HUES48 (cell line): ENCODE results near the gene APOA5.
"Not testable (repeated sequence)": the region's sequence is repeated elsewhere in the genome, so short reads cannot be mapped to it uniquely, and the experiment has no call there.

Source experiments
- H3K27ac ChIP-seq: one replicate; pipeline ENCODE4 v1.7.0; 2013; ENCODE audit warnings: low read depth, low read length, inconsistent platforms
- H3K27me3 ChIP-seq: 2 replicates; pipeline ENCODE4 v1.6.1; 2013; ENCODE audit warnings: mild to moderate bottlenecking, low read length; ENCODE audit not compliant: control insufficient read depth, insufficient read depth
- H3K36me3 ChIP-seq: 2 replicates; pipeline ENCODE4 v1.6.1; 2013; ENCODE audit warnings: low read length; ENCODE audit not compliant: control insufficient read depth, insufficient read depth
- H3K4me1 ChIP-seq: 2 replicates; pipeline ENCODE4 v1.6.1; 2013; ENCODE audit warnings: mild to moderate bottlenecking, low read length; ENCODE audit not compliant: control insufficient read depth, insufficient read depth
- H3K4me3 ChIP-seq: 2 replicates; pipeline ENCODE4 v1.5.1; 2013; ENCODE audit warnings: mild to moderate bottlenecking, low read depth, low read length
- H3K9ac ChIP-seq: 2 replicates; pipeline ENCODE4 v1.6.1; 2013; ENCODE audit warnings: mild to moderate bottlenecking, low read depth, low read length, moderate library complexity
- H3K9me3 ChIP-seq: 2 replicates; pipeline ENCODE4 v1.6.1; 2013; ENCODE audit warnings: low read length; ENCODE audit not compliant: control insufficient read depth, insufficient read depth

The APOA5 gene

GRCh38 chr11:116811194-116811593 lies 19.5 kb upstream of the APOA5 start:
- no peaks in the 10 kb centered on the region for H3K9me3 ChIP-seq
- H3K4me3 ChIP-seq, result no peak overlapping the region
- H3K36me3 ChIP-seq, result no peaks in the 10 kb centered on the region
- no peaks in the 10 kb centered on the region for H3K4me1 ChIP-seq
- H3K27me3 ChIP-seq, result no peaks in the 10 kb centered on the region
- no peak overlapping the region for H3K27ac ChIP-seq
- H3K9ac ChIP-seq, result no peak overlapping the region

- H3K27me3 ChIP-seq, result no peaks in the 10 kb centered on the region
- no peaks in the 10 kb centered on the region for H3K9me3 ChIP-seq
- no peak overlapping the region for H3K27ac ChIP-seq
- H3K4me3 ChIP-seq, result no peak overlapping the region
- no peaks in the 10 kb centered on the region for H3K36me3 ChIP-seq
- no peak overlapping the region for H3K9ac ChIP-seq
- no peaks in the 10 kb centered on the region for H3K4me1 ChIP-seq
Observed at GRCh38 chr11:116808262-116809175, 16.8 kb upstream of the APOA5 start.

DNA sequence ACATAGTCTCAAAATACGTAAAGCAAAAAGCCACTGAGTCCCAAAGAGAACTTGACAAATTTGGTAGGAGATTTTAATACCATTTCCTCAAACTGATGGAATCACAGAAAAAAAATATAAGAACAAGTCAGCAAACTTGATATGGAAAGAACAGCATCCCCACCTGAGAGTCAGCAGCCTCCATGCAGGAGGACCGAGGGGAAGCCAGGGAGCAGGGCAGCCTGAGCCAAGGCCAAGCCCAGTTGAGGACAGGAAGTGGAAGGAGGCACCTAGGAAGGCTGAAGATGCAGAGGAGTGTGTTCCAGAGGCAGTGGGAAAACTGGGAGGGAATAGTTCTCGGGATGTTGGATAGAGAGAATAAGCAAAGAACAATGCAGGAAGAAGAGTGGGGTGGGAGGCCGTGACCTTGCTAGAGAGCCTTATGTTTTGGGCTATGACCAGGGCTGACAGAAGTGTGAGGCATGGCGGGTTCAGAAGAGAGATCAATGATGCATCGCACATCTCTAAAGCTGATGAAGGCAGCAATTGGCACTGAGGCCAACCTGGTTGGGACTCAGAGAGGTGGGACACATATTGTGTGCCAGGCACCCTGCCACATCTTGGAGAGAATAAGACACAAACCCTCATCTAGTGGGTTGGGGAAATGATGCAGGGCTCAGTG lies 16.1 kb upstream of the APOA5 start:
- Histone ChIP-seq H3K36me3 (no peaks in the 10 kb centered on the region), H3K4me3 (no peak overlapping the region), H3K9ac (no peak overlapping the region), H3K27ac (no peak overlapping the region), H3K4me1 (no peaks in the 10 kb centered on the region), H3K9me3 (no peaks in the 10 kb centered on the region), H3K27me3 (no peaks in the 10 kb centered on the region)

DNA sequence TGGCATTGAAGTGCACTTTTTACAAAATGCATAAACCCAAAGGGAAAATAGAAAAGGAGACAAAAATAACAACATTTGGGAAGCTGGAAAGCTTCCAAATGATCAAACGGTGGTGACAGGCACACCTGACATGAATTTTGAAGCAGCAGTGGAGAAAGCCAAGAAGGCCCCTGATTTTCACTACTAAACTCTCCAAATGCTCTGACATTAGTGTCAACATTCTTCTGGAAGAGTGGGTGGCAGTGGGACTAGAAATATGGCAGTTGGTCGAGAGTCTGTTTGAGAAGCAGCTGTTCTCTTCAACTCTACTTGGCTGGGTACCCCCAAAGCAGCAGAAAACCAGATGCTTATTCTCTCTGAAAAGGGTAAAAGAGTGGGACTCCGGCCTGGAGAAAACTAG lies 12.3 kb upstream of the APOA5 start:
- no peak overlapping the region for H3K9ac ChIP-seq
- H3K4me3 ChIP-seq, result no peak overlapping the region
- no peaks in the 10 kb centered on the region for H3K9me3 ChIP-seq
- H3K36me3 ChIP-seq, result no peaks in the 10 kb centered on the region
- H3K4me1 ChIP-seq, result no peaks in the 10 kb centered on the region
- H3K27ac ChIP-seq, result no peak overlapping the region
- H3K27me3 ChIP-seq, result no peaks in the 10 kb centered on the region

GRCh38 chr11:116801662-116802061 lies 10.0 kb upstream of the APOA5 start:
- H3K27me3 ChIP-seq, H3K9ac ChIP-seq, H3K9me3 ChIP-seq, H3K36me3 ChIP-seq, H3K4me3 ChIP-seq, H3K27ac ChIP-seq, H3K4me1 ChIP-seq: not testable (repeated sequence)

GRCh38 chr11:116800610-116801009 lies 8.9 kb upstream of the APOA5 start:
- no peaks in the 10 kb centered on the region for H3K9me3 ChIP-seq
- no peaks in the 10 kb centered on the region for H3K27me3 ChIP-seq
- no peaks in the 10 kb centered on the region for H3K4me1 ChIP-seq
- H3K9ac ChIP-seq, result no peak overlapping the region
- no peak overlapping the region for H3K27ac ChIP-seq
- H3K36me3 ChIP-seq, result no peaks in the 10 kb centered on the region
- no peak overlapping the region for H3K4me3 ChIP-seq

- H3K27me3 ChIP-seq, result no peaks in the 10 kb centered on the region
- H3K4me1 ChIP-seq, result no peaks in the 10 kb centered on the region
- H3K36me3 ChIP-seq, result no peaks in the 10 kb centered on the region
- H3K4me3 ChIP-seq, result no peak overlapping the region
- no peak overlapping the region for H3K9ac ChIP-seq
- H3K27ac ChIP-seq, result no peak overlapping the region
- no peaks in the 10 kb centered on the region for H3K9me3 ChIP-seq
Observed at GRCh38 chr11:116798368-116798767, 6.7 kb upstream of the APOA5 start.

DNA sequence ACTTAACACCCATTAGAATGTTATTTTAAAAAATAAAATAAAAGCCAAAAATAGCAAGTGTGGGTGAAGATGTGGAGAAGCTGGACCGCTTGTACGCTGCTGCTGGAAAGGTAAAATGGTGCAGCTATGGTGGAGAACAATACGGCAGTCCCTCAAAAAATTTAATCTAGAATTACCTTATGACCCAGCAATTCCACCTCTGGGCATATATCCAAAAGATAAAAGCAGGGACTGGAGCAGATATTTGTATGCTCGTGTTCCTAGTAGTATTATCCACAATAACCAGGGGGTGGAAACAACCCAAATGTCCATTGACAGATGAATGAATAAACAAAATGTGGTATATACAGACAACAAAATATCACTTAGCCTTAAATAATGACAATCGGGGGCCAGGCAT lies 6.1 kb upstream of the APOA5 start:
- Histone ChIP-seq H3K27me3 (no peaks in the 10 kb centered on the region), H3K27ac (no peak overlapping the region), H3K4me1 (no peaks in the 10 kb centered on the region), H3K9ac (no peak overlapping the region), H3K36me3 (no peaks in the 10 kb centered on the region), H3K9me3 (no peaks in the 10 kb centered on the region), H3K4me3 (no peak overlapping the region)

DNA sequence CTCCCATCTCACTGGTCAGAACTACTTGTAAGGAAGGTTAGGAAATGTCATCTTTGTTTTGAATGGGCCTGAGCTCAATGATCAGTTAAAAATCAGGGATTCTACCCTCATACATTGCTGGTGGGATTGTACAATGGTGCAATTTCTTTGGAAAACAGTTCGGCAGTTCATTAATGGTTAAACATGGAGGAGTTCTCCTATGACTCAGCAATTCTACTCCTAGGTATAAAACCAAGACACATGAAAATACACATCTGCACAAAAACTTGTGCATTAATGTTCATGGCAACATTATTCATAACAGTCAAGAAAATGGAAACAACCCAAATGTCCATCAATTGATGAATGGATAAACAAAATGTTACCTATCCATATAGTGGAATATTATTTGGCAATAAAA lies 4.9 kb upstream of the APOA5 start:
- H3K4me3 ChIP-seq, result no peak overlapping the region
- no peak overlapping the region for H3K27ac ChIP-seq
- no peaks in the 10 kb centered on the region for H3K27me3 ChIP-seq
- no peaks in the 10 kb centered on the region; the same call in 1 of the 2 replicates for H3K4me1 ChIP-seq
- H3K9ac ChIP-seq, result no peak overlapping the region
- no peaks in the 10 kb centered on the region for H3K9me3 ChIP-seq
- no peaks in the 10 kb centered on the region for H3K36me3 ChIP-seq

- Histone ChIP-seq H3K9me3 (no peaks in the 10 kb centered on the region), H3K27me3 (peaks cover 10% of the 10 kb centered on the region), H3K36me3 (no peaks in the 10 kb centered on the region), H3K4me3 (no peak overlapping the region), H3K9ac (no peak overlapping the region), H3K27ac (no peak overlapping the region), H3K4me1 (peaks cover 2% of the 10 kb centered on the region; the same call in 1 of the 2 replicates)
Observed at GRCh38 chr11:116794851-116795250, 3.2 kb upstream of the APOA5 start.

GRCh38 chr11:116793772-116794097 lies 2.1 kb upstream of the APOA5 start:
- H3K9me3 ChIP-seq, result no peaks in the 10 kb centered on the region

More at GRCh38 chr11:116793772-116794097, 2.1 kb upstream of the APOA5 start:
- Histone ChIP-seq H3K4me1 (peaks cover 2% of the 10 kb centered on the region; the same call in 1 of the 2 replicates), H3K9ac (no peak overlapping the region), H3K36me3 (no peaks in the 10 kb centered on the region), H3K27ac (no peak overlapping the region), H3K4me3 (no peak overlapping the region), H3K27me3 (peaks cover 16% of the 10 kb centered on the region)
